Ectodermal cell (in vitro differentiated cells): ENCODE data around the gene NAV2.

Source experiments
- H3K27ac ChIP-seq: 2 replicates; pipeline ENCODE4 v1.7.0; 2013; ENCODE audit warnings: mild to moderate bottlenecking, low read depth, low read length; ENCODE audit not compliant: insufficient read depth, poor library complexity, severe bottlenecking
- H3K27me3 ChIP-seq: 2 replicates; pipeline ENCODE4 v1.7.0; 2013; ENCODE audit warnings: mild to moderate bottlenecking, low read length; ENCODE audit not compliant: insufficient read depth, control insufficient read depth, poor library complexity, severe bottlenecking
- H3K36me3 ChIP-seq: one replicate; pipeline ENCODE4 v1.7.0; 2013; ENCODE audit warnings: low read length; ENCODE audit not compliant: control insufficient read depth, insufficient read depth
- H3K4me1 ChIP-seq: one replicate; pipeline ENCODE4 v1.7.0; 2013; ENCODE audit warnings: low read length; ENCODE audit not compliant: control insufficient read depth, insufficient read depth
- H3K4me3 ChIP-seq: 2 replicates; pipeline ENCODE4 v1.7.0; 2013; ENCODE audit warnings: low read depth, low read length, control low read depth; ENCODE audit not compliant: insufficient read depth
- H3K9me3 ChIP-seq: 2 replicates; pipeline ENCODE4 v1.7.0; 2013; ENCODE audit warnings: mild to moderate bottlenecking, low read length, moderate library complexity; ENCODE audit not compliant: control insufficient read depth
- WGBS, 2 experiments: methylation state at CpG; one replicate each; pipeline ENCODE4 v1.1.7; 2013; ENCODE audit warnings: missing lambda C conversion rate in 2 of 2; 5-methylcytosine and 5-hydroxymethylcytosine counted together

The NAV2 gene

DNA sequence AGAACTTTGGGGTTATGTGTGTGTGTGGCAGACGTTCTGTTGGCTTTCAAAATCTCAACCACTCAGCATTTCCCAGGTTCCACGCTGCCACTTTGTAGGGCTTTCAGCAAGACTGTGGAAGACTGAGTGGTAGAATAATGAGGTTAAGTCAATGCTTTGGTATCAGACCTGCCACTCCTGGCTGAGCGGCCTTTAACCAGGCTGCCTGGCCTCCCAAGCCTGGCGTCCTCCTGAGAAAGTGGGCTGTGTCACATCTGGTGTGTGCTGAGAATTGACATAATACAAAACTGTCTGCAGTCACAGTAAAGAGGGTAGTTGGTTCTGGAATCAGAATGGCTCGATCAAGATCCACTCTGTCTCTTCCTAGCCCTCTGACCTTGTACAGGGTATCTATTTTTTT, 321.2 kb downstream of the NAV2 start:
- Histone ChIP-seq H3K4me1 (peaks cover 12% of the 10 kb centered on the region), H3K9me3 (no peaks in the 10 kb centered on the region), H3K27me3 (no peaks in the 10 kb centered on the region), H3K4me3 (no peak overlapping the region), H3K36me3 (no peaks in the 10 kb centered on the region), H3K27ac (no peak overlapping the region)
- 85 to 87% methylated on average over 5 of the region's 5 CpGs for WGBS, 2 experiments

DNA sequence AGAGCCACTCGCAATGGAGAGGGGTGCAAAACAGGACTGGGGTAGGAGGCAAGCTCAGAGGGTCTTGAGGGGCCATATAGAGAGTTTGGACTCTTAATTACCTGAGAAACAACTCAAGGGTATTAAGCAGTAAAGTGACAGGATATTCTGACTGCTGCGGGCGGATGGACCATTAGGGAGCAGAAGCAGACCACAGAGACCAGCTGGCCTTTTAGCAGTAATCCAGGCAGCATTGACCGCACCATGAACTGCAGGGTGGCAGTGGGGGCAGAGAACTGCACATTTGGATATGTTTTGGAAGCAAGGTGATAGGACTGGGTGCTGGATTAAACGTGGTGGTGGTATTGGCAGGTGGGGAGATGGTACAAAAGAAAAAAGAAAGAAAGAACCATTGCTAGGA, 322.3 kb downstream of the NAV2 start:
- WGBS, 2 experiments = 95% methylated on average over 5 of the region's 5 CpGs
- H3K27ac ChIP-seq = no peak overlapping the region

DNA sequence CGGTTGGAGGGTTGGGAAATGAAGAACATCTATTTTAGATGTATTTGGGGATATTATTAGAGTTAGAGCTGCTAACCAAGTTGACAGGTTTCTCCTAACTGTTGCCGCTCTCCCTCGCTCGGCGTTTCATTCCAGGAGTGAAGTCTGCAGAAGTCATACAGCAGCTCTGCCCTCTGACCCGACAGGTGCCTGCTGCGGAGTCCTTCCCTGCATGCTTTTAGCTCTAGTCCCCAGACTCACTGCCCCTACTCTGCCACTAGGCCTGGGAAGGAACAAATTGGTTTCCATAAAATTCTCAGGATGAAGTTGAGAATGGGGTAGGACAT, 322.7 kb downstream of the NAV2 start:
- no peaks in the 10 kb centered on the region for H3K27me3 ChIP-seq
- H3K4me3 ChIP-seq = no peak overlapping the region
- no peak overlapping the region for H3K27ac ChIP-seq
- no peaks in the 10 kb centered on the region for H3K9me3 ChIP-seq
- WGBS, 2 experiments = 93 to 95% methylated on average over 7 of the region's 7 CpGs
- no peaks in the 10 kb centered on the region for H3K36me3 ChIP-seq
- peaks cover 12% of the 10 kb centered on the region for H3K4me1 ChIP-seq

More for the DNA sequence above, 322.3 kb downstream of the NAV2 start:
- H3K36me3 ChIP-seq = no peaks in the 10 kb centered on the region
- no peak overlapping the region for H3K4me3 ChIP-seq
- peaks cover 12% of the 10 kb centered on the region for H3K4me1 ChIP-seq
- H3K27me3 ChIP-seq = no peaks in the 10 kb centered on the region
- no peaks in the 10 kb centered on the region for H3K9me3 ChIP-seq

DNA sequence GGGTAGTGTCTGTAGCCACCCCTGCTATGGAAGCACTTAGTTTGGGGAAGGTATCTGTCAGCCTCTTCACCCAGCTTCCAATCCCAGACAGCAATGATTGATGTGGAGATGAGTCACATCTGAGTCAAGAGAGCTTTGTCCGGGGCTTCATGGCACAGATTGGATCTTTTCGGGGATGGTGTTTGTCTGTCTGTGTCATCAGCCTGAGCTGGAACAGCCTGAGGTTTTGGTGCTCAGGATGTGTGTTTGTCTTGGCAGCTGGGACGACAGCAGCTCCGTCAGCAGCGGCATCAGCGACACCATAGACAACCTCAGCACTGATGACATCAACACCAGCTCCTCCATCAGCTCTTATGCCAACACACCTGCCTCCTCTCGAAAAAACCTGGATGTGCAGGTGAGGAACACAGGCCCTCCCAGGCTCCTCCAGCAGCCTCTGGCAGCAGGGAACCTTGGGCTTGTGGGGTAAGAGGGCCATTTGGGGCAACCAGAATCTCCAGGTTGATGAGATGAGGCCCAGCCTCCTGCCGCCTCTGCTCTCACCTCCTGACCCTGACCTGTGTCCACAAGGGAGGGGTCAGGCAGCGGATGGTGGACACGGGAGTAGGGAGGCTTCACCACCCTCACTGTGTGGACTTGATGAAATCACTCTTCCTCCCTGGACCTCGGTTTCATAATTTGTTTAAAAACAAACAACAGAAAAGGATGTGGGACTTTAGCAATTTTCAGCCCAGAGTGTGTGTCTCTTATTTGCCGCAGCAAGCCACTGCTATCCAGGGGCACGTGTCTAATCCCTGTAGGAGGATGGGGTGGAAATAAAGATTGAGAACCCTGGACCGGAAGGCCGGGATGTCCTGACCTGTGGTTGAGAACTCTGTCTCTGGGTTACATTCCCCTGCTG, 323.3 kb downstream of the NAV2 start:
- Histone ChIP-seq H3K4me3 (no peak overlapping the region), H3K4me1 (peaks cover 11% of the 10 kb centered on the region), H3K36me3 (no peaks in the 10 kb centered on the region), H3K9me3 (no peaks in the 10 kb centered on the region), H3K27me3 (no peaks in the 10 kb centered on the region), H3K27ac (no peak overlapping the region)
- 91% methylated on average over 15 of the region's 15 CpGs for WGBS, 2 experiments

DNA sequence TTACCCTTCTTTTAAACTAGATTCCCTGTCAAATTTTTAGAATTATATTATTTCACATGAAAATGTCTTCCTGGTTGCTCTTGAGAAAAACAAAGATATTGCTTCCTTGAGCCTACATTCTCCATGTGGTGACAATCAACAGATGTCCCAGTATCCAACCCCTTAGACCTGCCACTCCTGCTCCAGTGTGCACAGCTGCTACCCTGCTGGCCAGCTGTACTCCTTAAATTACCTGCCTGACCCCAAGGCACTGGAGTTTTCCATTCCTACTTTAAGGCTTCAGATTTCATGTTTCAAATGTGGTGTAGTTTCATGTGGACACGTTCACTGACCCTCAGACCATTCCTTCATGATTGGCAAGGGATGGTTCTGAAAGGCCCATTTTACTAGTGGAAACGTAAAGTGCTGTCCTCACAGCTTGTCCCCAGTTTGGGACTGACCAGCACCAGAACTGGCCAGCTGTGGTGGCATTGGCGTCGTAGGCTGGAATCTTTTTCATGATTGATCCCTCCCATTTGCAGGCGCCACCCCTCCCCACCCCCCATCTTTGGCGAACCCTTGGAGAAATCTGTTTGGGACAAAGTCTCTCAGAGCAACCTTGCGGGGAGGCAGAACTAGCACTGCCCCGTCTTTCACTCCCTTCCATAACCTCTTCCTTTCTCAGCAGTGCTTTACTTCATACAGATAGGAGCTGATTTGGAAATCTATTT, 324.1 kb downstream of the NAV2 start:
- no peaks in the 10 kb centered on the region for H3K27me3 ChIP-seq
- no peak overlapping the region for H3K27ac ChIP-seq
- 89 to 92% methylated on average over 8 of the region's 8 CpGs for WGBS, 2 experiments
- peaks cover 3% of the 10 kb centered on the region for H3K4me1 ChIP-seq
- H3K36me3 ChIP-seq = no peaks in the 10 kb centered on the region
- H3K9me3 ChIP-seq = no peaks in the 10 kb centered on the region
- H3K4me3 ChIP-seq = no peak overlapping the region

DNA sequence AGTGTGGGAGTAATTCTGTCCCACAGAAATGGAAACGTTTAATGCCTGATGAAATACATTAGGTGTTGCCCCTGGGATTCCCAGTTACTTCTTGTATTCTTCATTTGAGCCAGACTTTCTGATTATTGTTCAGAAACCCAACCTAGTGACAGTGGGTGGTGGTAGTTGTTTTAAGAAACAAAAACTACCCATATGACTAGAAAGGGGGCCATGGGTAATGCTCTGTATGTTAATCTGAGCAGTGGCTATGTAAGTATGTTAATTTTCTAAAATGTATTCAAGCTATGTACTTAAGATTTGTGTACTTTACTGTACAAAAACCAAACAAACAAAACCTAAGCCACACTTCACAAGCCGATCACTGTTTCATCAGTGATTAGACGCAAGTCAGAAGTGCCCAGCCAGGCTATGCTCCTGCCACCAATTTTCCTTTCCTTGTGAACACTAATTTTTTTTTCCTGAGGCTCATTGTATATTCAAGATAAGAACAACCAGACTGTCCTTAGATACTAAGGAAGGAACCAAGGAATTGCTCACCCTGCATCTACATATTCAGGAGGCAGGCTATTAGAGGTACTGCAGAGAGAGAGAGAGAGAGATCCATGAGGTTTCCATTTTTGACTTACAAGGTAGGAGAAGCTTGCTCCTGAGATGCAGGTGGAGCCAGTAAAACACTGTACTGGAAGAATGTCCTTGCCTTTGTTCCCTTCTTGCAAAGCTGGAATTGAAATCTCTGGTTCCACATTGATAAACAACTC, 324.9 kb downstream of the NAV2 start:
- Histone ChIP-seq H3K27me3 (no peaks in the 10 kb centered on the region), H3K27ac (no peak overlapping the region), H3K4me1 (peaks cover 7% of the 10 kb centered on the region), H3K9me3 (no peaks in the 10 kb centered on the region), H3K4me3 (no peak overlapping the region), H3K36me3 (no peaks in the 10 kb centered on the region)
- WGBS, 2 experiments = 85 to 95% methylated on average over 3 of the region's 3 CpGs

DNA sequence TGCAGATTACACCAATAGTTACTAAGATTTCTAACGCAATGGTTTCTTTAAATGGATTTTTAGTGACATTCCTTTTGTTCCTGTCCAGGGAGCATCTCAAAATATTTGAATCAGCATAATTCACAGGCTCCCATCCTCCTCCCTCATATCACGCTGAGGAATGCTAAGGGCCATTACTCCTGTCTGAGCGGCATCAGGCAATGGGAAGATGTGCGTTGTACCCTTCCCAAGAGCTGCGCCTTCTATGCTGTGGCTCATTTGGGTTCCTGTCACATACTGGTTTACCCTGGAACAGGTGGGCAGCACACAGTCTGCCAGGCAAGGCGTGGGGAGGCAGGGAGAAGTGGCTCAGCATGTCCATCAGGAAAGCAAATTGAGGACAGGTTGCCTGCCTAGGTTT, 325.8 kb downstream of the NAV2 start:
- no peak overlapping the region for H3K4me3 ChIP-seq
- H3K27ac ChIP-seq = no peak overlapping the region
- peaks cover 12% of the 10 kb centered on the region for H3K4me1 ChIP-seq
- no peaks in the 10 kb centered on the region for H3K9me3 ChIP-seq
- 61 to 63% methylated on average over 6 of the region's 6 CpGs for whole genome bisulfite sequencing, 2 experiments
- H3K36me3 ChIP-seq = no peaks in the 10 kb centered on the region
- H3K27me3 ChIP-seq = no peaks in the 10 kb centered on the region

DNA sequence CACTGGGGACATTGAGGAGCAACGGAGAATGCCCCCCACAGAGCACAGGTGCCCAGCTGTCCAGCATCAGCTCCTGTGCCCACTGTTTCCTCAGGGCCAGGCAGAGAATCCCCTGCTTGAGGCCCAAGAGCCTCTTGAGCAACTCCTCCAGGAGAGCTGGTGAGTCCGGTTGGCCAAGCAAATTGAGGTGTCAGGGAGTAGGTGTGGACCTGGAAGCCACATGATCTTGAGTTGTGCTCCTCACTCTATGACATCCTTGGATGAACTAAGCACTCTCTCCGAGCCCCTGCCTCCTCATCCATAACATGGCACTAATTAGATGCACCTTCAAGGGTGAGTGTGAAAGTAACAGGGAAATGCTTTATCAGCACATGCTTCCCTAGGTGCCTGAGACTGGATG, 326.3 kb downstream of the NAV2 start:
- Histone ChIP-seq H3K36me3 (no peaks in the 10 kb centered on the region), H3K4me3 (no peak overlapping the region), H3K27ac (no peak overlapping the region), H3K9me3 (no peaks in the 10 kb centered on the region), H3K4me1 (peaks cover 12% of the 10 kb centered on the region), H3K27me3 (no peaks in the 10 kb centered on the region)
- 88 to 89% methylated on average over 3 of the region's 3 CpGs for WGBS, 2 experiments

DNA sequence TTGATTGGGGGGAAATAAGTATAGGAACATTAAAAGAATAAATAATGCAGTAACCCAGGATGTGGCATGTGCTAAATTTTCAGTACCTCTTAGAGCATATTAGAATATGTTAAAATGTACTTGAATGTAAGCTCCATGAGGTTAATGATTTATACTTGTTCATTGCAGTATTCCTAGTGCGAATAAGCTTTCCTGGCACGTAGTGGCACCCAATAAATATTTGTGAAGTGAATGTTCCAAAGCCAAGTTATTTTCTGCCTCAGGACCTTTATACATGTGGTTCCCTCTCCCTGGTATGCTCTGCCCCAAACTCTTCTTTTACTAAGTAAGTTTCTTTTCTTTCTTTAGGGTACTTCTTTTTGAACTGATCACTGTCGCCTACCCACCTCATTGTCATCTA, 328.9 kb downstream of the NAV2 start:
- Histone ChIP-seq H3K27ac (no peak overlapping the region), H3K4me3 (no peak overlapping the region), H3K27me3 (no peaks in the 10 kb centered on the region), H3K36me3 (no peaks in the 10 kb centered on the region), H3K4me1 (peaks cover 12% of the 10 kb centered on the region), H3K9me3 (no peaks in the 10 kb centered on the region)
- WGBS, 2 experiments = 88 to 96% methylated on average over 3 of the region's 3 CpGs

DNA sequence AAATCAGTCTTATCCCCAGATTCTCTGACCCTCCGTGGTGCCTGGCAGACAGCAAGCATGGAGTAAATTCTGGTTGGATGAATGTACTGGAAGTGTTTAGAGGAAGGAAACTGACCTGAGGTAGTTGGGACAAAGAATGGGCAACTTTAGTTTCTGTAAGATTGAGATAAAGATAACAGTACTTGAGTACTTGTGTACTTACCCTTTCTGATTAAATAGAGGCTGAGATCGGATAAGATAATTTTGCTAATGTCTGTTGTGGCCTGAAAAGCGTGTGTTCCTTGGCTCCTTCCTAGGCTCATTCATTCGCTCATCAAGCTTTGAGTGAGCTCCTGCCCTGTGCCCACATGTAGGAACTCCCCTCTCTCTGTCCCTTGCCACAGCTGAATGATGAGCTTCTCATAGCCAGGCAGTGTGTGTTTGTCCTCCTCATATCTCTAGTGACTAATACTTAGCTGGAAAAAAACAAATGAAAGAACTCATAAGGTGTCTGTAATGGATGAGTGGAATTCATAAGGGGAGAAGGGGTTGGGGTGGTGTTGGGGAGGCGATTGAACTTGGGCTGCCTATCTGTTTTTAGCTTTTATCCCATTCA, 329.5 kb downstream of the NAV2 start:
- Histone ChIP-seq H3K27ac (no peak overlapping the region), H3K9me3 (no peaks in the 10 kb centered on the region), H3K36me3 (no peaks in the 10 kb centered on the region), H3K27me3 (no peaks in the 10 kb centered on the region), H3K4me3 (no peak overlapping the region), H3K4me1 (peaks cover 10% of the 10 kb centered on the region)
- whole genome bisulfite sequencing, 2 experiments = 84 to 86% methylated on average over 5 of the region's 5 CpGs
